NB4 (cell line): ENCODE measurements around the gene ADCYAP1R1.

Experiments
- MYC ChIP-seq: IDR thresholded peaks from 2 replicates; pipeline ENCODE4 v1.6.1; 2011; ENCODE audit warnings: low read depth, low read length
- POLR2A ChIP-seq: IDR thresholded peaks from 2 replicates; pipeline ENCODE4 v1.6.1; 2011; ENCODE audit warnings: mild to moderate bottlenecking; ENCODE audit not compliant: insufficient read length; ENCODE audit errors: extremely low read depth
- TF ChIP-seq, protein P1 (sequence below): IDR thresholded peaks from one replicate; pipeline ENCODE4 v1.5.1; 2012; ENCODE audit warnings: low read depth, low read length
- TF ChIP-seq, protein P2 (sequence below): IDR thresholded peaks from 2 replicates; pipeline ENCODE4 v1.6.1; 2011; ENCODE audit warnings: low read depth, low read length

DNA sequence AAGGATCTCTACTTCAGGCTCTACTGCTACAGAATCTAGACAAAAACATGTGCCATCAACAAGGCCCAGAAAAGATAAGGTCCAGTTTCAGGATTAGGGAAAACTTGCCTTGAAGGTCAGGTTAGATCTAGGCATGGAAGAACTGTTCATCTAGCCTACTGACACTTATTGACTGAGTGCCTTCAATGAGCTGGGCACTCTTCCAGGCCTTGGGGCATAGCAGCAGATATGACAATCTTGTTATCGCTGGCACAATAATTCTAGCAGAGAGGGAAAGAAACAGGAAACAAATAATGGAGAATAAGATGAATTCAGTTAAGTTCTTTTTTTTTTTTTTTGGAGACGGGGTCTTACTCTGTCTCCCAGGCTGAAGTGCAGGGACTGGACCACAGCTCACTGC is 71.6 kb downstream of the ADCYAP1R1 start:
- TF ChIP-seq, protein P1, sequence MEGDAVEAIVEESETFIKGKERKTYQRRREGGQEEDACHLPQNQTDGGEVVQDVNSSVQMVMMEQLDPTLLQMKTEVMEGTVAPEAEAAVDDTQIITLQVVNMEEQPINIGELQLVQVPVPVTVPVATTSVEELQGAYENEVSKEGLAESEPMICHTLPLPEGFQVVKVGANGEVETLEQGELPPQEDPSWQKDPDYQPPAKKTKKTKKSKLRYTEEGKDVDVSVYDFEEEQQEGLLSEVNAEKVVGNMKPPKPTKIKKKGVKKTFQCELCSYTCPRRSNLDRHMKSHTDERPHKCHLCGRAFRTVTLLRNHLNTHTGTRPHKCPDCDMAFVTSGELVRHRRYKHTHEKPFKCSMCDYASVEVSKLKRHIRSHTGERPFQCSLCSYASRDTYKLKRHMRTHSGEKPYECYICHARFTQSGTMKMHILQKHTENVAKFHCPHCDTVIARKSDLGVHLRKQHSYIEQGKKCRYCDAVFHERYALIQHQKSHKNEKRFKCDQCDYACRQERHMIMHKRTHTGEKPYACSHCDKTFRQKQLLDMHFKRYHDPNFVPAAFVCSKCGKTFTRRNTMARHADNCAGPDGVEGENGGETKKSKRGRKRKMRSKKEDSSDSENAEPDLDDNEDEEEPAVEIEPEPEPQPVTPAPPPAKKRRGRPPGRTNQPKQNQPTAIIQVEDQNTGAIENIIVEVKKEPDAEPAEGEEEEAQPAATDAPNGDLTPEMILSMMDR = no peak
- TF ChIP-seq POLR2A (no peak), MYC (no peak)
- TF ChIP-seq, protein P2, sequence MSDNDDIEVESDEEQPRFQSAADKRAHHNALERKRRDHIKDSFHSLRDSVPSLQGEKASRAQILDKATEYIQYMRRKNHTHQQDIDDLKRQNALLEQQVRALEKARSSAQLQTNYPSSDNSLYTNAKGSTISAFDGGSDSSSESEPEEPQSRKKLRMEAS = no peak
